Mucosa of rectum (tissue), 2 donors: ENCODE measurements around the gene TMEM234.

Experiments
- H3K27ac ChIP-seq, 2 donors: one replicate each; pipeline ENCODE4 v1.7.0; 2013; ENCODE audit warnings: inconsistent platforms in 2 of 2, low read depth in 2 of 2, low read length in 2 of 2
- H3K27me3 ChIP-seq, 2 donors: one replicate each; pipeline ENCODE4 v1.7.0; 2013; ENCODE audit warnings: low read length in 2 of 2; ENCODE audit not compliant: control insufficient read depth in 2 of 2, insufficient read depth in 2 of 2
- H3K36me3 ChIP-seq, 2 donors: one replicate each; pipeline ENCODE4 v1.7.0; 2013; ENCODE audit warnings: low read length in 2 of 2; ENCODE audit not compliant: control insufficient read depth in 2 of 2, insufficient read depth in 2 of 2
- H3K4me1 ChIP-seq, 2 donors: one replicate each; pipeline ENCODE4 v1.7.0; 2013; ENCODE audit warnings: low read length in 2 of 2, mild to moderate bottlenecking in 1 of 2; ENCODE audit not compliant: control insufficient read depth in 2 of 2, insufficient read depth in 2 of 2
- H3K4me3 ChIP-seq, 2 donors: one replicate each; pipeline ENCODE4 v1.7.0; 2013; ENCODE audit warnings: low read length in 2 of 2
- H3K9ac ChIP-seq, 2 donors: one replicate each; pipeline ENCODE4 v1.7.0; 2013; ENCODE audit warnings: low read length in 2 of 2, low read depth in 1 of 2, mild to moderate bottlenecking in 1 of 2
- H3K9me3 ChIP-seq, 2 donors: one replicate each; pipeline ENCODE4 v1.7.0; 2013; ENCODE audit warnings: low read length in 2 of 2; ENCODE audit not compliant: control insufficient read depth in 2 of 2
- donor health status: healthy.
- donor health status: Normal muscosa, but diverticular disease.

The TMEM234 gene

DNA sequence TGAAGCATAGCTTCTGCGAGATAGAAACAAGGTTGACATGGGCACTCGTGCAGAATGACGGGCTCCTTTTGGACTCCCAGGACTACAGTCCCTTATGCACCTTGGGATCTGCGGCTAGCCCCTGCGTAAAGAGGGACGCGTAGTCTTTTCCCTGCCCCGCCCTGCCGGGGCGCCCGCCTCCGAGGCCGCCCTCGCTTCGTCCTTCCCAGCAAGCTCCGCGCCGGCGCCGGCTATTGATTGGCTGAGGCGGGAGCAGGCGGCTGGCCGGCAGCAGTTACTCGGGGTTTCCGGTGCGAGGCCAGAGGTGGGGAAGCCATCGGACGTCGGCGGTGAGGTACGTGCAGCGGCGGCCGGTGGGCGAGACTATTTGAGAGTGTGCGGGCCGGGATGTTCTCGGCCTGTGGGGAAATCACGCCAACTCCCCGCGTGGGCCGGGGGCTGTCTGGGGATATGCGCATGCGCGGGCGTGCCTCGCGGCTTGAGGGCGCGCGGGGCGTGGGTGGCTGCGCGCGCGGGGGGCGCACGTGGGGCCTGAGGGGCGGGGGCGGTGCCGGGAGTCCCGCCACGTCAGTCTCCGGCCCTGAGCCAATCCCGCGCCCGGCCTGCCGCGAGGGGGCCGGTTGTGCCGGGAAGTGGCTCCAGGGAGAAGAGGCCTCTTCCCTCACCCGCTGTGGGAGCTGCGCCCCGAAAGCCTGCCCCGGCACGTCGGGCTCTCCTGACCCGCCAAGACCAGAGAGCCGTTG, 42.5 kb downstream of the TMEM234 start, which contains the start of gene TXLNA:
Gene TXLNA (plus strand): TSS at position 233 of the 743 bp plus-strand sequence. CDS start 671 bp downstream, outside the sequence.
- H3K9ac ChIP-seq, result peak within 1 kb of the TSS; percentile 86 to 91
- peaks cover 22 to 28% of the 10 kb centered on the region in 2 donors for H3K4me1 ChIP-seq
- H3K4me3 ChIP-seq, result peak within 1 kb of the TSS; percentile 84 to 86
- peak within 1 kb of the TSS; percentile 92 to 97 for H3K27ac ChIP-seq
- H3K36me3 ChIP-seq, result peaks cover 15 to 18% of the 10 kb centered on the region in 2 donors
- no peaks in the 10 kb centered on the region for H3K27me3 ChIP-seq
- no peaks in the 10 kb centered on the region for H3K9me3 ChIP-seq

GRCh38 chr1:32179193-32179442, 43.0 kb downstream of the TMEM234 start:
- H3K4me1 ChIP-seq, result peaks cover 22 to 26% of the 10 kb centered on the region in 2 donors

GRCh38 chr1:32178380-32179192, 43.6 kb downstream of the TMEM234 start:
- no peaks in the 10 kb centered on the region for H3K9me3 ChIP-seq
- peak overlapping the region in 1 of 2 donors; percentile 86 for H3K9ac ChIP-seq
- H3K4me3 ChIP-seq, result peak overlapping the region; percentile 84 to 86
- H3K27ac ChIP-seq, result peak overlapping the region; percentile 92 to 97
- no peaks in the 10 kb centered on the region for H3K27me3 ChIP-seq
- H3K4me1 ChIP-seq, result peaks cover 22 to 24% of the 10 kb centered on the region in 2 donors
- H3K36me3 ChIP-seq, result peaks cover 8 to 16% of the 10 kb centered on the region in 2 donors

More at GRCh38 chr1:32179193-32179442, 43.0 kb downstream of the TMEM234 start:
- Histone ChIP-seq H3K27ac (peak overlapping the region; percentile 92 to 97), H3K9me3 (no peaks in the 10 kb centered on the region), H3K4me3 (peak overlapping the region; percentile 84 to 86), H3K27me3 (no peaks in the 10 kb centered on the region), H3K9ac (peak overlapping the region; percentile 74 to 86), H3K36me3 (peaks cover 10 to 15% of the 10 kb centered on the region in 2 donors)

DNA sequence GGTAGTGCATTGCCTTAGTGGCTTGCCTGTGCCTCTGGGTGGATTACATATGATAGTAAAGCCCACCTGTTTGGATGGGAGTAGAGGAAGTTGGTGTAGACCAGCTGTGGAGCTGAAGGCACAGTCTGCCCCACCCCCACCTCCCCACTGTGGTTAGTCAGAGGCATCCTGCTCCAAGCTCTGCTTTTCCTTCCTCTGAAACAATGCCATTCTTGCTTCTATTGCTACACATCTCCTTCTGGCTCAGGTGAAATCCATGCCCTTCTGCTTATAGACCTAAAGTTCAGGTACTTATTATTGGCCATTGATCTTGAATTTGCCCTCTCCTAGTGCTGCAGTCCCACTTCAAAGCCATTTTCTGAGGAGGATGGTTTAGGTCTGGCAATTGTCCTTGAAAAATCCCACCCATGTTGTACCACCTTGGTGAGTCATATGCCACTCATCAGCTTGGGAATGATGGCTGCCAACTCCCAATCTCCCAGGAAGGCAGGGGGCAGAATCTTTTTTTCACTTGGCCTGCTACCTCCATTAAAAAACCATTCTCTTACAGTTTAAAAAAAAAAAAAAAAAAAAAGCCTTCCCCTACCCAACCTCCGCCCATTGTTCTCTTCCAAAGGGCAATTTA, 49.4 kb downstream of the TMEM234 start:
- Histone ChIP-seq H3K9ac (no peak overlapping the region), H3K36me3 (peaks cover 37 to 58% of the 10 kb centered on the region in 2 donors), H3K27ac (no peak overlapping the region), H3K9me3 (no peaks in the 10 kb centered on the region), H3K27me3 (no peaks in the 10 kb centered on the region), H3K4me1 (no peaks in the 10 kb centered on the region), H3K4me3 (no peak overlapping the region)

DNA sequence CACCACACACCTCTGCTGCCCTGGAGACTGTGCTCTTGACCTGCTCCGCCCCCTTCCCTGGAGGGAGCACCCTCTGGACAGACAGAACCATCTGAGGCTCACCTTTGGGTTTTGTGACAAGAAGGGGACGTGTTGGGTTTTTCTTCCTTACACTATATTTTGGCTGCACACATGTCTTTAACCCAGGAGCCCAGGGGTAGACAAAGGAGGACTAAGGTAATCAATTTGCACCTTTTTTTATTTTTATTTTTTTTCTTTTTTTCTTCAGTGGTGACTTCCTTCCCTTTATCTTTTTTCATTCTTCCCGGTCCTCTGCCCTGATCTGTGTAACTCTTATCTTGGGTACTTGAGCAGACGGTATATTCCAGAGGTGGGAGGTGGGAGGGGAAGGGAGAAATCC, 51.2 kb downstream of the TMEM234 start:
- peaks cover 46 to 71% of the 10 kb centered on the region in 2 donors for H3K36me3 ChIP-seq
- no peaks in the 10 kb centered on the region for H3K27me3 ChIP-seq
- H3K4me1 ChIP-seq, result no peaks in the 10 kb centered on the region
- H3K9ac ChIP-seq, result no peak overlapping the region
- H3K27ac ChIP-seq, result no peak overlapping the region
- no peak overlapping the region for H3K4me3 ChIP-seq
- H3K9me3 ChIP-seq, result no peaks in the 10 kb centered on the region
